Ishikawa (cell line): Measurements from ENCODE around the gene SLC22A16.
A peak's percentile ranks its signal among the peaks of the same experiment; 100 is the strongest.

Source experiments
- CEBPB ChIP-seq: IDR thresholded peaks from 2 replicates; pipeline ENCODE4 v1.6.1; 2012
- CREB1 ChIP-seq: IDR thresholded peaks from 2 replicates; pipeline ENCODE4 v1.6.1; 2012; ENCODE audit warnings: low read depth
- EGR1 ChIP-seq: IDR thresholded peaks from 2 replicates; pipeline ENCODE4 v1.6.1; 2012
- EP300 ChIP-seq: IDR thresholded peaks from 2 replicates; pipeline ENCODE4 v1.6.1; 2012; ENCODE audit warnings: borderline replicate concordance
- FOXM1 ChIP-seq: IDR thresholded peaks from 2 replicates; pipeline ENCODE4 v1.6.1; 2012; ENCODE audit warnings: low read depth, borderline replicate concordance
- NFIC ChIP-seq: IDR thresholded peaks from 2 replicates; pipeline ENCODE4 v1.6.1; 2012
- RAD21 ChIP-seq: IDR thresholded peaks from 2 replicates; pipeline ENCODE4 v1.6.1; 2012; ENCODE audit warnings: low read depth
- TAF1 ChIP-seq: IDR thresholded peaks from 2 replicates; pipeline ENCODE4 v1.6.1; 2012; ENCODE audit warnings: low read depth, mild to moderate bottlenecking
- TEAD4 ChIP-seq: IDR thresholded peaks from 2 replicates; pipeline ENCODE4 v1.6.1; 2012
- YY1 ChIP-seq: IDR thresholded peaks from 2 replicates; pipeline ENCODE4 v1.6.1; 2012; ENCODE audit warnings: low read depth
- TF ChIP-seq, protein P1 (sequence below): IDR thresholded peaks from 2 replicates; pipeline ENCODE4 v1.6.1; 2012
- TF ChIP-seq, protein P2 (sequence below): IDR thresholded peaks from 2 replicates; pipeline ENCODE4 v1.6.1; 2012; ENCODE audit warnings: low read depth, mild to moderate bottlenecking
- TF ChIP-seq, protein P3 (sequence below): IDR thresholded peaks from 2 replicates; pipeline ENCODE4 v1.6.1; 2012

DNA sequence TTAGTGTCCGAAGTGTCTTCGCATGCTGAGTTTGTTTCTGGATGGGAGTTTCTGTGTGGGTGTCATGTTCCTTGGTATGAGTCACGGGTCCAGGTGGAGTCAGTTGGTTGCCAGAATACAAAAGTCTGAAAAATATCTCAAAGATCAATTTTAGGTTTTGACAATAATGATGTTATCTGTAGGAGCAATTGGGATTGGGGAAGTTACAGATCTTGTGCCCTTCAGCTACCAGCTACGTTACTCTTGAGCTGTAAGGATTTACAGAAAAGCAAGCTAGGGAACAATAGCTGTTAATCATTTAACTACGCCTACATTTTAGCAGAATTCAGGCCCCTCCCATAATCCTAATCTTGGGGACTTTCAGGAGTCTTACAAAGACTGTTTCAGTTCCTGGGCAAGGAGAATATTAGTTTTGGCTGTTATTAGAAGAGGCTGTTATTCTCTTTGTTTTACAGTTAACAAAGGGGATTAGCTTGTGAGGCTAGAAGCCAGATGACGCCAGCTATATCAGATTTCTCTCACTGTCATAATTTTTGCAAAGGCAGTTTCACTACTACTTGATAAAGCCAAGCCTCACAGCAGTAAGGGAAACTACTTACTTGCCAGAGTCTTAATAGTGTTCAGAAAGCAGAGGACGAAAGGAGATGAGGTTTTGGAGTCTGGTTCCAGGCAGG, 15.4 kb upstream of the SLC22A16 start:
- TF ChIP-seq YY1 = no peak
- TF ChIP-seq NFIC = peak; percentile 51
- no peak for TF ChIP-seq CEBPB
- TF ChIP-seq RAD21 = no peak
- TF ChIP-seq, protein P1, sequence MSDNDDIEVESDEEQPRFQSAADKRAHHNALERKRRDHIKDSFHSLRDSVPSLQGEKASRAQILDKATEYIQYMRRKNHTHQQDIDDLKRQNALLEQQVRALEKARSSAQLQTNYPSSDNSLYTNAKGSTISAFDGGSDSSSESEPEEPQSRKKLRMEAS = no peak
- TF ChIP-seq EP300 = 0 out of 2 replicates have a peak, but pooled peaks have one; percentile 49
- peak; percentile 29; the same call in 1 of the 2 replicates for TF ChIP-seq EGR1
- TF ChIP-seq, protein P2, sequence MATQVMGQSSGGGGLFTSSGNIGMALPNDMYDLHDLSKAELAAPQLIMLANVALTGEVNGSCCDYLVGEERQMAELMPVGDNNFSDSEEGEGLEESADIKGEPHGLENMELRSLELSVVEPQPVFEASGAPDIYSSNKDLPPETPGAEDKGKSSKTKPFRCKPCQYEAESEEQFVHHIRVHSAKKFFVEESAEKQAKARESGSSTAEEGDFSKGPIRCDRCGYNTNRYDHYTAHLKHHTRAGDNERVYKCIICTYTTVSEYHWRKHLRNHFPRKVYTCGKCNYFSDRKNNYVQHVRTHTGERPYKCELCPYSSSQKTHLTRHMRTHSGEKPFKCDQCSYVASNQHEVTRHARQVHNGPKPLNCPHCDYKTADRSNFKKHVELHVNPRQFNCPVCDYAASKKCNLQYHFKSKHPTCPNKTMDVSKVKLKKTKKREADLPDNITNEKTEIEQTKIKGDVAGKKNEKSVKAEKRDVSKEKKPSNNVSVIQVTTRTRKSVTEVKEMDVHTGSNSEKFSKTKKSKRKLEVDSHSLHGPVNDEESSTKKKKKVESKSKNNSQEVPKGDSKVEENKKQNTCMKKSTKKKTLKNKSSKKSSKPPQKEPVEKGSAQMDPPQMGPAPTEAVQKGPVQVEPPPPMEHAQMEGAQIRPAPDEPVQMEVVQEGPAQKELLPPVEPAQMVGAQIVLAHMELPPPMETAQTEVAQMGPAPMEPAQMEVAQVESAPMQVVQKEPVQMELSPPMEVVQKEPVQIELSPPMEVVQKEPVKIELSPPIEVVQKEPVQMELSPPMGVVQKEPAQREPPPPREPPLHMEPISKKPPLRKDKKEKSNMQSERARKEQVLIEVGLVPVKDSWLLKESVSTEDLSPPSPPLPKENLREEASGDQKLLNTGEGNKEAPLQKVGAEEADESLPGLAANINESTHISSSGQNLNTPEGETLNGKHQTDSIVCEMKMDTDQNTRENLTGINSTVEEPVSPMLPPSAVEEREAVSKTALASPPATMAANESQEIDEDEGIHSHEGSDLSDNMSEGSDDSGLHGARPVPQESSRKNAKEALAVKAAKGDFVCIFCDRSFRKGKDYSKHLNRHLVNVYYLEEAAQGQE = no peak
- TF ChIP-seq, protein P3, sequence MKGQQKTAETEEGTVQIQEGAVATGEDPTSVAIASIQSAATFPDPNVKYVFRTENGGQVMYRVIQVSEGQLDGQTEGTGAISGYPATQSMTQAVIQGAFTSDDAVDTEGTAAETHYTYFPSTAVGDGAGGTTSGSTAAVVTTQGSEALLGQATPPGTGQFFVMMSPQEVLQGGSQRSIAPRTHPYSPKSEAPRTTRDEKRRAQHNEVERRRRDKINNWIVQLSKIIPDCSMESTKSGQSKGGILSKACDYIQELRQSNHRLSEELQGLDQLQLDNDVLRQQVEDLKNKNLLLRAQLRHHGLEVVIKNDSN = no peak
- TF ChIP-seq TEAD4 = no peak
- TF ChIP-seq FOXM1 = 0 out of 2 replicates have a peak, but pooled peaks have one; percentile 37
- no peak for TF ChIP-seq TAF1
- no peak for TF ChIP-seq CREB1
